ENCODE results near the gene MORN5.

The MORN5 gene

DNA sequence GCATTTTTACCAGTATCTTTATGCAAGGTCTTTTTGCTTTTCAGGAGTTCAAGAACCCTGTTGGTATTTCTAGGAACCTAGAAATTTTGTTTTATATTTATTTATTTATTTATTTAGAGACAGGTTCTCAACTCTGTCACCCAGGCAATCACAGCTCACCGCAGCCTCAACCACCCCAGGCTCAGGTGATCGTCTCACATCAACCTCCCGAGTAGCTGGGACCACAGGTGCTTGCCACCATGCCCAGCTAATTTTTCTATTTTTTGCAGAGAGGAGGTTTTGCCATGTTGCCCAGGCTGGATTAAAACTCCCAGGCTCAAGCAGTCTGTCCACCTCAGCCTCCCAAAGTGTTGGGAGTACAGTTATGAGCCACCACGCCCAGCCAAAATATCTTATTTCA is 36.2 kb downstream of the MORN5 start:
- no peak overlapping the region for H3K9ac ChIP-seq (ENCODE audit: low read length)
- peaks cover under 1% of the 10 kb centered on the region for H3K4me1 ChIP-seq (ENCODE audit: control insufficient read depth, insufficient read depth, low read length)
- H3K4me3 ChIP-seq (ENCODE audit: low read length), result no peak overlapping the region
- no peak for DNase-seq (ENCODE audit: low read depth)
- no peaks in the 10 kb centered on the region for H3K36me3 ChIP-seq (ENCODE audit: control insufficient read depth, insufficient read depth, low read length, severe bottlenecking)
- H3K9me3 ChIP-seq (ENCODE audit: control insufficient read depth, low read length), result no peaks in the 10 kb centered on the region
- peaks cover 17% of the 10 kb centered on the region for H3K27me3 ChIP-seq (replicated peaks; ENCODE audit: control insufficient read depth, insufficient read depth, low read length)

DNA sequence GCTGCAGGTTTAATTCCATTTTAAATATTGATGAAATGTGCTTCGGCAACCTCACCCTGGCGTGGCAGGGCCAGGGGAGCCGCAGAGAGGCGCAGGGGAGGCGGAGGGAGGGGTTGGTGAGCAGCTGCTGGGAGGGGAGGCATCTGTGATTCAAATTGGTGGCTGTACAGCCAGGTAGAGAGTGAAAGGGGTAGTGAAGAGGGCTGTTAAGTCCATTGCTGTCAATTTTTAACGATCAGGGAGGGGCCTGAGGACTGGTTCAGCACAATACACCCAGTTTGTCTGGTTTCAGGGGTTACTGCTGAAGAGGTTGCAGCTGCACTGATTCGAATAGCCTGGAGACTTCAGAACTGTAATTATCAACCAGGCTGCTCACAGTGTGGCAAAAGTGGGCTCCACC is 37.7 kb downstream of the MORN5 start:
- Histone ChIP-seq H3K4me3 (ENCODE audit: low read length) (no peak overlapping the region), H3K9ac (ENCODE audit: low read length) (no peak overlapping the region), H3K36me3 (ENCODE audit: control insufficient read depth, insufficient read depth, low read length, severe bottlenecking) (no peaks in the 10 kb centered on the region), H3K4me1 (ENCODE audit: control insufficient read depth, insufficient read depth, low read length) (peaks cover 14% of the 10 kb centered on the region), H3K27me3 (replicated peaks; ENCODE audit: control insufficient read depth, insufficient read depth, low read length) (peaks cover 17% of the 10 kb centered on the region), H3K9me3 (ENCODE audit: control insufficient read depth, low read length) (no peaks in the 10 kb centered on the region)
- DNase-seq (ENCODE audit: low read depth), result no peak

DNA sequence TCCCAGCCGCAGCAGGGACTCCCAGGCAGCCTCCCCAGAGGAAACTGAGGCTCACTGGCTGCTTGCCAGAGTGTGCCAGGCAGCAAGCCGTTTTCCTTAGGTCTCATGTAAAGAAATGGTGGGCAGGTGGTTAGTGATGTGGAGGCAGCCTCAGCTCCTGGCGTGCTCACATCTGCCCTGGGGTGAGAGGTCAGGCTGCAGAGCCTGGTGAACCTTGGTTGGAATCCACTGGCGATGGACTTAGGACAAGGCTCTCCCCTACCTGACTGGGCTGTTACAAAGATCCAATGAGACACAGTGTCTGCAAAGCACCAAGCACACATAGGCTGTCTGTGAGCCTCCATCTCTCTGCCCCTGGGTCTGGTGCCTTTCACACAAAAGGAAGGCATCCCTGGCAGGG is 38.2 kb downstream of the MORN5 start:
- Histone ChIP-seq H3K27me3 (replicated peaks; ENCODE audit: control insufficient read depth, insufficient read depth, low read length) (peaks cover 17% of the 10 kb centered on the region), H3K9me3 (ENCODE audit: control insufficient read depth, low read length) (no peaks in the 10 kb centered on the region), H3K4me1 (ENCODE audit: control insufficient read depth, insufficient read depth, low read length) (peaks cover 14% of the 10 kb centered on the region), H3K9ac (ENCODE audit: low read length) (no peak overlapping the region), H3K36me3 (ENCODE audit: control insufficient read depth, insufficient read depth, low read length, severe bottlenecking) (no peaks in the 10 kb centered on the region), H3K4me3 (ENCODE audit: low read length) (no peak overlapping the region)
- DNase-seq (ENCODE audit: low read depth), result no peak

DNA sequence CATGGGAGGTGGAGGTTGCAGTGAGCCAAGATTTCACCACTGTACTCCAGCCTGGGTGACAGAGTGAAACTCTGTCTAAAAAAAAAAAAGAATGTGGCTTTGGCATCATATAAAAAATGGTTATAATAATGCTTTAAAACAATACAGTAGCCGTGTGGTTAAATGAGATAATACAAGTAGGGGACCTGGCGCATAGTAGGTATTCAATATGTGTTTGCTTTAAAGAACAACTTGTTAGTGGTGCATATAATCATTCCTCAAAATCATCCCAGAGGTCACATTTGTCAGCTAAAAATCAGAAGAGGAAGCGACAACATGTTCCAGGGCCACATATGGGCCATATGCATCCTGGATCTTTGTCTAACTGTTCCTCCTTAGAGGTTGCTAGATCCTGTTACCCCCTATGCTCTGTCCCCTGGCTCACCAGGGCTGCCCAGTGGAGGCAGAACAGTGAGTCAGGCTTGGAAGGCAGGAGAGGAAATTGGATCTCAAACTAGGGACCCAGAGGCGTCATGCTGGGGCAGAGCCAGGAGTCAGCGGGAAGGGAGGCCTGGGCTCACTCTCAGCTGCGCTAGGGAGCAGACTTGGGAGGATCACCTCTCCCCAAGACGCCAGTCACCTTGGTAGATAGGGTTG is 41.4 kb downstream of the MORN5 start:
- peaks cover 17% of the 10 kb centered on the region for H3K27me3 ChIP-seq (replicated peaks; ENCODE audit: control insufficient read depth, insufficient read depth, low read length)
- no peaks in the 10 kb centered on the region for H3K9me3 ChIP-seq (ENCODE audit: control insufficient read depth, low read length)
- no peak overlapping the region for H3K9ac ChIP-seq (ENCODE audit: low read length)
- DNase-seq (ENCODE audit: low read depth), result peak; percentile 62
- H3K36me3 ChIP-seq (ENCODE audit: control insufficient read depth, insufficient read depth, low read length, severe bottlenecking), result no peaks in the 10 kb centered on the region
- peaks cover 18% of the 10 kb centered on the region for H3K4me1 ChIP-seq (ENCODE audit: control insufficient read depth, insufficient read depth, low read length)
- no peak overlapping the region for H3K4me3 ChIP-seq (ENCODE audit: low read length)

DNA sequence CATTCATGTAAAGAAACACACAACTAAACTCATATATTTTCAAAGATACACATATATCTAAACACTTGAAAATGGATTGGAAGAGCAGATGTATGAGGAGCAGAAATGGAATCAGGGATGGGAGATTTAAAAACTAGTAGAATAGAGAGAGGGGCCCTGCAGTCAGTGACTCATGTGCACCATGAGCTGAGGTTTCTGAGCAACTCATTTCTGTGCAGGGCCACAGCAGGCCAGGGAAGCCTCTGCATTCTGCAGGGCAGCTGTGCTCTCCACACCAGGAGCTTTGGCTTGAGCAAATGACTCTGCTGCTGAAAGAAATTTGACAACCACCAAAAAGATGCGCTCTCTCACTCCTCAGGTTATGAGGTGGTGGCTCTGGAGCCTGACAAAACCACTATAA is 41.9 kb downstream of the MORN5 start:
- Histone ChIP-seq H3K36me3 (ENCODE audit: control insufficient read depth, insufficient read depth, low read length, severe bottlenecking) (no peaks in the 10 kb centered on the region), H3K27me3 (replicated peaks; ENCODE audit: control insufficient read depth, insufficient read depth, low read length) (peaks cover 17% of the 10 kb centered on the region), H3K9me3 (ENCODE audit: control insufficient read depth, low read length) (no peaks in the 10 kb centered on the region), H3K9ac (ENCODE audit: low read length) (no peak overlapping the region), H3K4me3 (ENCODE audit: low read length) (no peak overlapping the region), H3K4me1 (ENCODE audit: control insufficient read depth, insufficient read depth, low read length) (peaks cover 24% of the 10 kb centered on the region)
- peak; percentile 45 for DNase-seq (ENCODE audit: low read depth)

DNA sequence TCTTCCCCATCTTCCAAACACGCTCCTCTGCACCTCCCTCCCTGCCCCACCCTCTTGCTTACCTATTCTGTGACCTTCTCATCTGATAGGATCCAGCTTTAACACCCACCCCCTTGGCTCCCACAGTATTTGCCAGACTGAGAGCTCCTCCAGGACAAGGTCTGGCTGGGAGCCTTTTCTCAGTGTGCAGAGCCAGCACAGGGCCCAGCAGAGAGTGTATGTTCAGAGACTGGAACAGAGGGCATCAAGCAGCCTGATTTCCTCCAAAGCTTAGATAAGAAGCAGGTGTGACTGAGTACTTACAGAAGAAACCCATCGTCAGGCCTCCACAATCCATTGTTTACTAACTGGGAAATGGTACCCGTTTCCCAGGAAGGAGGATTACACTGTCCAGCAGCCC is 42.4 kb downstream of the MORN5 start:
- Histone ChIP-seq H3K4me3 (ENCODE audit: low read length) (no peak overlapping the region), H3K36me3 (ENCODE audit: control insufficient read depth, insufficient read depth, low read length, severe bottlenecking) (no peaks in the 10 kb centered on the region), H3K4me1 (ENCODE audit: control insufficient read depth, insufficient read depth, low read length) (peaks cover 28% of the 10 kb centered on the region), H3K27me3 (replicated peaks; ENCODE audit: control insufficient read depth, insufficient read depth, low read length) (peaks cover 13% of the 10 kb centered on the region), H3K9me3 (ENCODE audit: control insufficient read depth, low read length) (no peaks in the 10 kb centered on the region), H3K9ac (ENCODE audit: low read length) (no peak overlapping the region)
- DNase-seq (ENCODE audit: low read depth), result no peak

DNA sequence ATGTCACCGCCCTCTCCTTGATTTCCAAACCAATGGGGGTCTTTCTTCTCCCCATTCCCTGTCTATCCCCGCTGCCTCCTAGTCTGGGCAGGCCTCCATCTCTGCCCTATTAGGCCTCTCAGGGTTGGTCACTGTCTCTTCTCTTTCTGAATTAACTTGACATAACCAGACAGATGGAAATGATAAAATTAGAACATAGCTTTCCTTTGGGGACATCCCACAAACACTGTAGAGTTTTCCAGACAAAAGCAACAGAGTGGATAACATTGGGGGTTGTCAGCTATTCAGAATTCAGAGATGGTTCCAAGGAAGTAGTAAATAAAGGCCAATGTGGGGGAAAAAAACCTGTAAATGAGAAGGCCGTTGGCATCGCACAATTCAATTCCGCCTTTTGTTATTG is 44.3 kb downstream of the MORN5 start:
- DNase-seq (ENCODE audit: low read depth), result no peak
- no peaks in the 10 kb centered on the region for H3K27me3 ChIP-seq (replicated peaks; ENCODE audit: control insufficient read depth, insufficient read depth, low read length)

DNA sequence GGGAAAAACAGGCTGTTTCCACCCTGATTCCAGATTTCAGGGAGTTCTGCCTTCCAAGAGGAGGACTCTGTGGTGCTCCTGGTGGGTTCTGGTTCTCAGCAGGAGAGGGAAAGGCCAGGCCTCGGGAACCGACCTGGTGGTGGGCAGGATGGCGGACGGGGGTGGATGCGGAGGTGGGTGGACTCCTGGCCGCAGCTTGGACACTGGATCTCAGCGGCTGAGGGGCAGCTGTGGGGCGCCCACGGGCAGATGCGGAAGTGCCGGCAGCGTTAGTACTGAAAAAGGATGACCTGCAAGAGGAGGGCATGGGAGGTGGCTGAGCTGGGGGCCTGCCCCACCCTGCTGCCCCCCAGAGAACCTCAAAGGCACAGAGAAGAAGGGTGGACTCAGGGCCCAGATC is 44.8 kb downstream of the MORN5 start:
- H3K9me3 ChIP-seq (ENCODE audit: control insufficient read depth, low read length), result no peaks in the 10 kb centered on the region
- no peak overlapping the region for H3K9ac ChIP-seq (ENCODE audit: low read length)
- H3K4me3 ChIP-seq (ENCODE audit: low read length), result no peak overlapping the region
- H3K4me1 ChIP-seq (ENCODE audit: control insufficient read depth, insufficient read depth, low read length), result peaks cover 28% of the 10 kb centered on the region
- no peak for DNase-seq (ENCODE audit: low read depth)
- H3K27me3 ChIP-seq (replicated peaks; ENCODE audit: control insufficient read depth, insufficient read depth, low read length), result no peaks in the 10 kb centered on the region
- no peaks in the 10 kb centered on the region for H3K36me3 ChIP-seq (ENCODE audit: control insufficient read depth, insufficient read depth, low read length, severe bottlenecking)

More for the DNA sequence above, 44.3 kb downstream of the MORN5 start:
- H3K4me3 ChIP-seq (ENCODE audit: low read length), result no peak overlapping the region
- H3K36me3 ChIP-seq (ENCODE audit: control insufficient read depth, insufficient read depth, low read length, severe bottlenecking), result no peaks in the 10 kb centered on the region
- no peak overlapping the region for H3K9ac ChIP-seq (ENCODE audit: low read length)
- H3K4me1 ChIP-seq (ENCODE audit: control insufficient read depth, insufficient read depth, low read length), result peaks cover 28% of the 10 kb centered on the region
- H3K9me3 ChIP-seq (ENCODE audit: control insufficient read depth, low read length), result no peaks in the 10 kb centered on the region

DNA sequence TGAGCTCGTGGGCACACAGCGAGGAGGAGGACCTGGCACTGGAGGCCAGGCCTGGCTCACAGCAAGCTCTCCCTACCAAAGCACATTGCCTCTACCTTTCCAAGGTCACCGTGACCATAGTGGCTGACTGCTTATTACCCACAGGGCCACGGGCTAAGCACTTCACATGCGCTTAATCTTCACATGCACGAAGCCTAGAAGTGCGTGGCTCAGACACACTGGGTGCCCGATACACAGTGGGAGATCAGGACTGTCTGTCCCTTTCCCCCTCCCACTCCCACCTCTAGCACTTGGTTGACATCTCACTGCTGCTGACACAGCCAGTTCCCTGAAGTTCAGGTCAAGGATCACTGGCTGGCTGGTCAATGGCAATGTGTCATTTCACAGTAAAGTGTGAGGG is 45.5 kb downstream of the MORN5 start:
- no peaks in the 10 kb centered on the region for H3K9me3 ChIP-seq (ENCODE audit: control insufficient read depth, low read length)
- DNase-seq (ENCODE audit: low read depth), result no peak
- H3K9ac ChIP-seq (ENCODE audit: low read length), result no peak overlapping the region
- peaks cover 28% of the 10 kb centered on the region for H3K4me1 ChIP-seq (ENCODE audit: control insufficient read depth, insufficient read depth, low read length)
- H3K36me3 ChIP-seq (ENCODE audit: control insufficient read depth, insufficient read depth, low read length, severe bottlenecking), result no peaks in the 10 kb centered on the region
- H3K27me3 ChIP-seq (replicated peaks; ENCODE audit: control insufficient read depth, insufficient read depth, low read length), result no peaks in the 10 kb centered on the region
- H3K4me3 ChIP-seq (ENCODE audit: low read length), result no peak overlapping the region

DNA sequence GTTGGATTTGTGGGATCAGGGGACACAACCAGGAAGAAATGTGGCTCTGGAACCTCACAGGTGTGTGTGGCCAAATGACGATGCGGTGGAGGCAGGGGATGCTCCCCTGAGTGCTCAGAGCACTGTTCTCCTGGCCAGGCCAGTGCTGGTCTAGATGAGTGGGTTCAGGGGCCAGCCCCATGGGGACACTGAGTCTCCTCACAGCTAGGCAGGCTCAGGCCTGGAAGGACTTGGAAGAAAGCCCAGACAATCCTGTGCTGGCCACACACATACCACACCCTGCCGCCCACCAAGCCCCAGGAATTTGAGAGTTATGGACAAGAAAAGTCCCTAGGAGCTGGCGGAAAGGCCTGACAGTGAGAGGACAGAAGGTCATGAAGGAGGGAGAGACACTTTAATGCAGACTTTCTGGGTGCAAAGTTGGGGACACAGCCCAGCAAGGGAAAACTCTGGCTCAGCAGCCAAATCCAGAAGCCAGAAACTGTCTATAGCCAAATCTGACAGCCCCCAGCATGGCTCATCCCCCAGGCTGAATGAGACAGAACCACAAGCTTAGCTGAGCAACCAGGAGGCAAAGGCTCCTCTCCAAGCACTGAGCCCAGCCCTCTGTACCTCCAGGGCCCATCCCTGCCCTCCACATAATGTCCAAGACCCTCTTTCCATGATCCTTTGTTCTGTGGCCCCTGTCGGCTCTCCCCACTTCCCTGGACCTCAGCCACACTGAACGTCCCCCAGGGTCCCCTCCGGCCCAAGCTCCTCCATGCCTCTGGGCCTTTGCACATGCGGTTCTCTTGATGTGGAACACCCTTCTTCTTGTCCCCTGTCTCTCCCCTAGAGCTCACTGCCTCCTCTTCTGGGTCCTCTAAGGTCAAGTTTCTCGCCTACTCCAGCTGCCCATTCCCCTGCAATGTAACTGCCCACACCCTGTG is 46.7 kb downstream of the MORN5 start:
- DNase-seq (ENCODE audit: low read depth), result peak; percentile 90
- Histone ChIP-seq H3K4me1 (ENCODE audit: control insufficient read depth, insufficient read depth, low read length) (peaks cover 23% of the 10 kb centered on the region), H3K36me3 (ENCODE audit: control insufficient read depth, insufficient read depth, low read length, severe bottlenecking) (no peaks in the 10 kb centered on the region), H3K4me3 (ENCODE audit: low read length) (no peak overlapping the region), H3K9me3 (ENCODE audit: control insufficient read depth, low read length) (no peaks in the 10 kb centered on the region), H3K27me3 (replicated peaks; ENCODE audit: control insufficient read depth, insufficient read depth, low read length) (peaks cover 7% of the 10 kb centered on the region), H3K9ac (ENCODE audit: low read length) (no peak overlapping the region)

DNA sequence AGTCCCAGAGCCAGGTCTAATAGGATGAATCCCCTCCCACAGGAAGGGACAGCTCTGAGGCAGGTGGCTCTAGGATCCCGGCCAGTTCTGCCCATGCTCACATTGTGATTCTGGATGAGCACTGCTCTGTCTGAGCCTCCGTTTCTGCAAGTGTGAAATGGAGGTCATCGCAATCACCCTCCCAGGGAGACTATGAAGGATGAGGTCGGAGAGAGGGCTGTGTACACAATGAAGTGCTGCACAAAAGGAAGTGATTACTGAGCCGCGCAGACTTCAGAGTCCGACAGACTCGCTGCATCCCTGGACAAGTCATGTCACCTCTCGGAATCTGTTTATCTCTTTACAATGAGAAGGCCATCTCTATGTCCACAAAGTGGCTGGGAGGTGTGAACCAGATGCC is 47.4 kb downstream of the MORN5 start:
- DNase-seq (ENCODE audit: low read depth), result no peak
- H3K9me3 ChIP-seq (ENCODE audit: control insufficient read depth, low read length), result no peaks in the 10 kb centered on the region
- no peak overlapping the region for H3K9ac ChIP-seq (ENCODE audit: low read length)
- H3K27me3 ChIP-seq (replicated peaks; ENCODE audit: control insufficient read depth, insufficient read depth, low read length), result peaks cover 14% of the 10 kb centered on the region
- no peaks in the 10 kb centered on the region for H3K36me3 ChIP-seq (ENCODE audit: control insufficient read depth, insufficient read depth, low read length, severe bottlenecking)
- no peak overlapping the region for H3K4me3 ChIP-seq (ENCODE audit: low read length)
- H3K4me1 ChIP-seq (ENCODE audit: control insufficient read depth, insufficient read depth, low read length), result peaks cover 16% of the 10 kb centered on the region
